SK-N-MC (cell line): ENCODE data around the gene ERC2.

Experiments used
- EZH2 ChIP-seq: fragments of 200-600 bp; sonication (generic); IDR thresholded peaks from one replicate; pipeline ENCODE4 v1.6.1; 2017; ENCODE audit warnings: antibody characterized with exemption
- FOXP2 ChIP-seq: optimal IDR thresholded peaks from 2 replicates; pipeline ENCODE3; 2011; ENCODE audit warnings: mild to moderate bottlenecking, moderate library complexity; ENCODE audit not compliant: insufficient read depth; ENCODE audit errors: extremely low read length, control extremely low read depth
- POLR2AphosphoS5 ChIP-seq: IDR thresholded peaks from 2 replicates; pipeline ENCODE4 v1.6.1; 2012; ENCODE audit warnings: mild to moderate bottlenecking, low read depth, low read length, borderline replicate concordance

DNA sequence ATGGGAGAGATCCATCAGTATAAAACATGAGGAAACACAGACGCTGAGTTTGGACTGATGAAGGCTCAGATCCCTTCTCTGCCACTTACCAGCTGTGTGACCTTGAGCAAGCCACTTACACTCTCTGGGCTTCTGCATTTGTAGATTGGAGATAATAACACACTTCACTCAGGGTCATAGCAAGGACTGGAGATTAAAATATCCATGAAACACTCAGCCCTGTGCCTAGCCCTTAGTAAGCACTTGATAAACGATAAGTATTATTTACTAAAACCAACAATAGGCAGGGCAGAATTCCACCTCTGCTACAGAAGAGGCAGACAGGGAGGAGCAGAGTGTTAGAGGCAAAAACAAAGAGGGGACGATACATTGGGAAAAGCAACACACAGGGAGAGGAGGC is 560.7 kb downstream of the ERC2 start:
- TF ChIP-seq POLR2AphosphoS5, result no peak
- no peak for TF ChIP-seq EZH2
- TF ChIP-seq FOXP2, result no peak
